SK-N-SH (cell line): ENCODE measurements around the gene COX7B2. TPM values are rescaled to one million over a fixed set of nuclear protein-coding genes. Genes with fewer than 3 reads are reported as not detected.

Experiments
- CTCF ChIA-PET: fragments of 300-600, 350-600 bp; formaldehyde crosslinking; extraction: SDS; loops from one replicate; lab custom pipeline; 2021; lab: Yijun Ruan, JAX
- POLR2A ChIA-PET: fragments of 350-600 bp; sonication (Branson Sonifier 250); formaldehyde crosslinking; extraction: SDS; loops from one replicate; lab custom pipeline; 2020; ENCODE audit warnings: antibody characterized with exemption, inconsistent platforms; lab: Yijun Ruan, JAX
- DNase-seq: peaks from one replicate; pipeline ENCODE4 v3.0.0; 2012
- H2AFZ ChIP-seq: fragments of 200-600 bp; sonication (generic); 2 replicates; pipeline ENCODE4 v1.8.1; 2016; ENCODE audit warnings: antibody characterized with exemption, mild to moderate bottlenecking, low read depth
- H3F3A ChIP-seq: fragments of 200-600 bp; sonication (generic); replicated peaks from 2 replicates; pipeline ENCODE3; 2016; ENCODE audit warnings: antibody characterized with exemption, mild to moderate bottlenecking; ENCODE audit not compliant: insufficient read depth
- H3K27ac ChIP-seq, 2 experiments: fragments of 200-500 bp in 1 of 2; fragments of 200-600 bp in 1 of 2; sonication (Bioruptor generic) in 1 of 2; sonication (generic), shearing (Covaris generic) in 1 of 2; 2 replicates each; pipeline versions ENCODE4 v1.5.1 to v1.6.1; 2014 to 2016; ENCODE audit warnings: low read depth in 2 of 2, inconsistent platforms in 1 of 2, low read length in 1 of 2, mild to moderate bottlenecking in 1 of 2, mixed read lengths in 1 of 2
- H3K27me3 ChIP-seq: fragments of 200-600 bp; sonication (generic), shearing (Covaris generic); 2 replicates; pipeline ENCODE4 v1.6.1; 2016; ENCODE audit warnings: mixed run types; ENCODE audit not compliant: insufficient read depth
- H3K36me3 ChIP-seq, 2 experiments: fragments of 200-500 bp in 1 of 2; fragments of 200-600 bp in 1 of 2; sonication (Bioruptor generic) in 1 of 2; sonication (generic) in 1 of 2; replicated peaks in 1 of 2; 2 replicates each; pipeline versions ENCODE3 to v1.5.1; 2014 to 2016; ENCODE audit warnings: low read length in 1 of 2, mild to moderate bottlenecking in 1 of 2; ENCODE audit not compliant: insufficient read depth in 2 of 2, control insufficient read depth in 1 of 2
- H3K4me1 ChIP-seq, 2 experiments: fragments of 200-500 bp in 1 of 2; fragments of 200-600 bp in 1 of 2; sonication (Bioruptor generic) in 1 of 2; sonication (generic), shearing (Covaris generic) in 1 of 2; 2 replicates each; pipeline versions ENCODE4 v1.5.1 to v1.6.1; 2014 to 2016; ENCODE audit warnings: low read depth in 1 of 2, low read length in 1 of 2, mixed run types in 1 of 2; ENCODE audit not compliant: insufficient read depth in 2 of 2, control insufficient read depth in 1 of 2
- H3K4me2 ChIP-seq: fragments of 200-600 bp; sonication (generic), shearing (Covaris generic); 2 replicates; pipeline ENCODE4 v1.6.1; 2017; ENCODE audit warnings: mixed run types
- H3K4me3 ChIP-seq, 2 experiments: fragments of 200-500 bp in 1 of 2; fragments of 200-600 bp in 1 of 2; sonication (Bioruptor generic) in 1 of 2; sonication (generic), shearing (Covaris generic) in 1 of 2; 2 replicates each; pipeline versions ENCODE4 v1.5.1 to v1.8.1; 2014 to 2016; ENCODE audit warnings: low read depth in 2 of 2, inconsistent platforms in 1 of 2, low read length in 1 of 2, mild to moderate bottlenecking in 1 of 2, mixed read lengths in 1 of 2, moderate library complexity in 1 of 2
- H3K79me2 ChIP-seq: fragments of 200-600 bp; sonication (generic); 2 replicates; pipeline ENCODE4 v1.8.1; 2017; ENCODE audit warnings: mild to moderate bottlenecking; ENCODE audit not compliant: insufficient read depth
- H3K9ac ChIP-seq: fragments of 200-600 bp; sonication (generic); 2 replicates; pipeline ENCODE4 v1.6.1; 2017; ENCODE audit warnings: mixed run types
- H3K9me2 ChIP-seq: fragments of 200-600 bp; sonication (generic); 2 replicates; pipeline ENCODE4 v1.6.1; 2017; ENCODE audit warnings: mixed run types
- H3K9me3 ChIP-seq: fragments of 200-600 bp; sonication (generic); 2 replicates; pipeline ENCODE4 v1.6.1; 2017; ENCODE audit warnings: mixed run types, mild to moderate bottlenecking, moderate library complexity
- H4K20me1 ChIP-seq: fragments of 200-600 bp; sonication (generic); 2 replicates; pipeline ENCODE4 v1.6.1; 2017; ENCODE audit warnings: mild to moderate bottlenecking, mixed run types; ENCODE audit not compliant: insufficient read depth
- EP300 ChIP-seq, 2 experiments: IDR thresholded peaks; 2 replicates each; pipeline versions ENCODE4 v1.4.0 to v1.6.1; 2012; ENCODE audit warnings: borderline replicate concordance in 1 of 2, low read depth in 1 of 2, low read length in 1 of 2
- EZH2phosphoT487 ChIP-seq: fragments of 200-600 bp; sonication (generic); IDR thresholded peaks from 2 replicates; pipeline ENCODE4 v1.6.1; 2017; ENCODE audit warnings: low read depth, mixed run types, mild to moderate bottlenecking, antibody characterized with exemption, moderate library complexity, borderline replicate concordance
- GABPA ChIP-seq: IDR thresholded peaks from 2 replicates; pipeline ENCODE4 v1.4.0; 2012; ENCODE audit warnings: low read depth, mild to moderate bottlenecking
- GATA2 ChIP-seq: sonication (generic); formaldehyde crosslinking; IDR thresholded peaks from 2 replicates; pipeline ENCODE4 v1.5.0; 2020; ENCODE audit warnings: mild to moderate bottlenecking, missing genetic modification reagents
- IRF3 ChIP-seq: fragments of 150-350 bp; IDR thresholded peaks from 2 replicates; pipeline ENCODE4 v1.6.1; 2016; ENCODE audit warnings: mild to moderate bottlenecking, low read depth, low read length
- MAX ChIP-seq: IDR thresholded peaks from 2 replicates; pipeline ENCODE4 v1.4.0; 2012; ENCODE audit warnings: low read depth
- NFIC ChIP-seq: IDR thresholded peaks from 2 replicates; pipeline ENCODE4 v1.4.0; 2012; ENCODE audit warnings: borderline replicate concordance
- NRF1 ChIP-seq: IDR thresholded peaks from 2 replicates; pipeline ENCODE4 v1.6.1; 2012; ENCODE audit warnings: low read depth, mild to moderate bottlenecking, low read length
- RAD21 ChIP-seq: IDR thresholded peaks from 2 replicates; pipeline ENCODE4 v1.6.1; 2012; ENCODE audit warnings: mild to moderate bottlenecking, low read length
- RCOR1 ChIP-seq: fragments of 150-350 bp; IDR thresholded peaks from 2 replicates; pipeline ENCODE4 v1.6.1; 2017; ENCODE audit warnings: antibody characterized with exemption, low read length
- REST ChIP-seq: IDR thresholded peaks from 2 replicates; pipeline ENCODE4 v1.6.1; 2012; ENCODE audit warnings: mild to moderate bottlenecking, low read depth, low read length, moderate library complexity
- RFX5 ChIP-seq: IDR thresholded peaks from 2 replicates; pipeline ENCODE4 v1.6.1; 2012; ENCODE audit warnings: mild to moderate bottlenecking, improper control_type of control experiment, low read length
- SIN3A ChIP-seq: IDR thresholded peaks from 2 replicates; pipeline ENCODE4 v1.6.1; 2012; ENCODE audit warnings: low read depth, mild to moderate bottlenecking, low read length, moderate library complexity, borderline replicate concordance
- TAF1 ChIP-seq: IDR thresholded peaks from 2 replicates; pipeline ENCODE4 v1.6.1; 2012; ENCODE audit warnings: low read depth, mild to moderate bottlenecking, low read length, moderate library complexity, borderline replicate concordance
- TCF12 ChIP-seq: IDR thresholded peaks from 2 replicates; pipeline ENCODE4 v1.4.0; 2012
- TEAD4 ChIP-seq: IDR thresholded peaks from 2 replicates; pipeline ENCODE4 v1.4.0; 2012; ENCODE audit warnings: mild to moderate bottlenecking, borderline replicate concordance; ENCODE audit not compliant: insufficient read depth
- WGBS: methylation state at CpG from one replicate; pipeline ENCODE4 v1.1.6; 2017; ENCODE audit warnings: low lambda C conversion rate; 5-methylcytosine and 5-hydroxymethylcytosine counted together
- polyA plus RNA-seq, 3 experiments: library from polyadenylated mRNA; depleted of rRNA; stranded (reverse); fragments of >200 nt; gene quantifications; 2 replicates each; pipeline ENCODE4 v1.2.3, GENCODE V29; 2012
- TF ChIP-seq, protein P1 (sequence below): IDR thresholded peaks from 2 replicates; pipeline ENCODE4 v1.4.0; 2012; ENCODE audit warnings: low read depth, borderline replicate concordance
- TF ChIP-seq, protein P2 (sequence below): fragments of 150-350 bp; IDR thresholded peaks from 2 replicates; pipeline ENCODE4 v1.6.1; 2017; ENCODE audit warnings: antibody characterized with exemption, low read length, low read depth, borderline replicate concordance
- TF ChIP-seq, protein P3 (sequence below): IDR thresholded peaks from 2 replicates; pipeline ENCODE4; 2012

Gene COX7B2
- polyA plus RNA-seq, 1 of the 3 experiments (the other 2 are of a cell fraction) = not detected

DNA sequence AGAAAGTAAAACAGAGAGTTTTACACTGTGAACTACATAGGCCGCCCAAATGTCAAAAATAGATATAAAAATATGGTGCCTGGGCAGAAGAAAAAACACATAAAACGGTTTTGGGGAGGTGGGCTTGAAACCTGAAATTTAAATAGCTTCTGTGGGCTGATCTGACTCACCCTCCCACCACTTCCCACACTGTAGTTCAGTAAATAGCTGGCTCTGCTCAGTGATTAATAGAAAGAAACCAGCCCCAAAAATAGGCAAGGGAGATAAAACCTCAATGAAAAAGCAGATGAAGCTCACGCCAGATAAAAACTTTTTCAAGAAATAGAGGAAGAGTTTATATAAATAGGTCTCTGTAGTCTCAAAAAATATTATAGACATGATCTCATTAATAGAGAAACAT lies 13.2 kb upstream of the COX7B2 start:
- H3K9me3 ChIP-seq = no peaks in the 10 kb centered on the region
- no peak overlapping the region for H3K4me2 ChIP-seq
- WGBS = 21% methylated on average over 3 of the region's 3 CpGs
- H3K36me3 ChIP-seq = no peaks in the 10 kb centered on the region
- TF ChIP-seq TCF12 (no peak), MAX (no peak), RAD21 (no peak), NFIC (no peak), TEAD4 (no peak), EP300 (IDR thresholded peaks at IDR 0.05; ENCODE audit: borderline replicate concordance in 1 of 2, low read depth in 1 of 2, low read length in 1 of 2) (no peak), EZH2phosphoT487 (no peak), RFX5 (no peak), GATA2 (CRISPR knock-in tag) (no peak), REST (no peak), TAF1 (no peak), RCOR1 (no peak), IRF3 (no peak), NRF1 (no peak), GABPA (no peak), SIN3A (no peak)
- TF ChIP-seq, protein P1, sequence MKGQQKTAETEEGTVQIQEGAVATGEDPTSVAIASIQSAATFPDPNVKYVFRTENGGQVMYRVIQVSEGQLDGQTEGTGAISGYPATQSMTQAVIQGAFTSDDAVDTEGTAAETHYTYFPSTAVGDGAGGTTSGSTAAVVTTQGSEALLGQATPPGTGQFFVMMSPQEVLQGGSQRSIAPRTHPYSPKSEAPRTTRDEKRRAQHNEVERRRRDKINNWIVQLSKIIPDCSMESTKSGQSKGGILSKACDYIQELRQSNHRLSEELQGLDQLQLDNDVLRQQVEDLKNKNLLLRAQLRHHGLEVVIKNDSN = no peak
- TF ChIP-seq, protein P2, sequence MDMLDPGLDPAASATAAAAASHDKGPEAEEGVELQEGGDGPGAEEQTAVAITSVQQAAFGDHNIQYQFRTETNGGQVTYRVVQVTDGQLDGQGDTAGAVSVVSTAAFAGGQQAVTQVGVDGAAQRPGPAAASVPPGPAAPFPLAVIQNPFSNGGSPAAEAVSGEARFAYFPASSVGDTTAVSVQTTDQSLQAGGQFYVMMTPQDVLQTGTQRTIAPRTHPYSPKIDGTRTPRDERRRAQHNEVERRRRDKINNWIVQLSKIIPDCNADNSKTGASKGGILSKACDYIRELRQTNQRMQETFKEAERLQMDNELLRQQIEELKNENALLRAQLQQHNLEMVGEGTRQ = no peak
- TF ChIP-seq, protein P3, sequence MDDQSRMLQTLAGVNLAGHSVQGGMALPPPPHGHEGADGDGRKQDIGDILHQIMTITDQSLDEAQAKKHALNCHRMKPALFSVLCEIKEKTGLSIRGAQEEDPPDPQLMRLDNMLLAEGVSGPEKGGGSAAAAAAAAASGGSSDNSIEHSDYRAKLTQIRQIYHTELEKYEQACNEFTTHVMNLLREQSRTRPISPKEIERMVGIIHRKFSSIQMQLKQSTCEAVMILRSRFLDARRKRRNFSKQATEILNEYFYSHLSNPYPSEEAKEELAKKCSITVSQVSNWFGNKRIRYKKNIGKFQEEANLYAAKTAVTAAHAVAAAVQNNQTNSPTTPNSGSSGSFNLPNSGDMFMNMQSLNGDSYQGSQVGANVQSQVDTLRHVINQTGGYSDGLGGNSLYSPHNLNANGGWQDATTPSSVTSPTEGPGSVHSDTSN = no peak
- H3K27ac ChIP-seq = no peak overlapping the region
- H3K79me2 ChIP-seq = no peaks in the 10 kb centered on the region
- H4K20me1 ChIP-seq = no peaks in the 10 kb centered on the region
- no peaks in the 10 kb centered on the region for H3K27me3 ChIP-seq
- no peaks in the 10 kb centered on the region for H3F3A ChIP-seq
- DNase-seq = no peak
- no peak overlapping the region for H3K9ac ChIP-seq
- H2AFZ ChIP-seq = no peak overlapping the region
- H3K4me1 ChIP-seq = no peaks in the 10 kb centered on the region
- H3K9me2 ChIP-seq = no peaks in the 10 kb centered on the region
- ChIA-PET POLR2A (no interaction called here), CTCF (interaction anchor here (1.0 to 1.7 kb wide), 2 partner anchors 15 to 23 kb away, joined by 3 read pairs; no protein-coding TSS in a partner anchor)
- no peak overlapping the region for H3K4me3 ChIP-seq
